Activated naive CD8-positive, alpha-beta T cell (primary cell): Measurements from ENCODE around the gene NOX1.

Source experiments
- H3K27ac Mint-ChIP-seq: one replicate; pipeline ENCODE4 v1.8.0; 2021; ENCODE audit warnings: mixed read lengths
- H3K27me3 Mint-ChIP-seq: one replicate; pipeline ENCODE4 v1.8.0; 2021; ENCODE audit warnings: mixed read lengths
- H3K36me3 Mint-ChIP-seq: one replicate; pipeline ENCODE4 v1.8.0; 2021; ENCODE audit warnings: mixed read lengths
- H3K4me1 Mint-ChIP-seq: one replicate; pipeline ENCODE4 v1.8.0; 2021; ENCODE audit warnings: low read depth, mixed read lengths
- H3K4me3 Mint-ChIP-seq: one replicate; pipeline ENCODE4 v1.8.0; 2021; ENCODE audit warnings: mild to moderate bottlenecking, mixed read lengths
- H3K9me3 Mint-ChIP-seq: one replicate; pipeline ENCODE4 v1.8.0; 2021; ENCODE audit warnings: low read depth, mixed read lengths

Gene NOX1

DNA sequence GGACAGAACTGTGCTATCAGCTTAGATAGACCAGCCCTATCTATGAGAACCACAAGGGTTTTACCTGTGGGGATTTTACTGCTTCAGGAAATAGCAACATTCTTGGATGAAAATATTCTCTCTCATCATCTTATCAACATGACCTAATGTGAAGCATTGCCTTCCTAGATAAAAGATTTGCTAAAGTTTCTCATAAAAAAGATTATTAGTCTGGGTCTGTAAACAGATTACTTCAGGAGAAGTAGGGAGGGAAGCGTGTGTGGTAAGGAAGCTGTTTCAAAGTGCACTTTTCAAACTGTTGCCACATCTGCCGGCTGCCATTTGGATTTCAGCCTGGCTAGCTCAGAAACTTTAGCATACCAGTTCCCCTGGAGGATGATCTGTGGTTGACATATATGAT lies at the start of gene NOX1:
Gene NOX1 (minus strand): TSS at position 35 of the 400 bp plus-strand sequence. CDS start 220 bp downstream, outside the sequence.
- Mint-ChIP-seq H3K9me3 (no peaks in the 10 kb centered on the region), H3K4me3 (no peak within 1 kb of the TSS), H3K27ac (no peak within 1 kb of the TSS), H3K27me3 (no peaks in the 10 kb centered on the region), H3K4me1 (no peaks in the 10 kb centered on the region), H3K36me3 (no peaks in the 10 kb centered on the region)

DNA sequence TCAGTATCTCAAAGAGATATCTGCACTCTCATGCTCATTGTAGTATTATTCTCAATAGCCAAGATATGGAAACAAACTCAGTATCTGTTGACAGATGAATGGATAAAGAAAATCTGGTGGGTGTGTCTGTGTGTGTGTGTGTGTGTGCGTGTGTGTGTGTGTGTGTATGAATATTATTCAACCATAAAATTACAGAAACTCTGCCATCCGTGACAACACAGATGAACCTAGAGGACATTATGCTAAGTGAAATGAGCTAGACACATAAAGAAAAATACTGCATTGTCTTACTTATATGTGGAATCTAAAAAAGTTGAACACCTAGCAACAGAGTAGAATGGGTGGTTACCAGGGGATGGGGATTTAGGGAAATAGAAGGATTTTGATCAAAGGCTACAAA lies 41.4 kb upstream of the NOX1 start:
- Mint-ChIP-seq H3K36me3 (peaks cover 8% of the 10 kb centered on the region), H3K27me3 (no peaks in the 10 kb centered on the region), H3K4me1 (peaks cover 1% of the 10 kb centered on the region)

DNA sequence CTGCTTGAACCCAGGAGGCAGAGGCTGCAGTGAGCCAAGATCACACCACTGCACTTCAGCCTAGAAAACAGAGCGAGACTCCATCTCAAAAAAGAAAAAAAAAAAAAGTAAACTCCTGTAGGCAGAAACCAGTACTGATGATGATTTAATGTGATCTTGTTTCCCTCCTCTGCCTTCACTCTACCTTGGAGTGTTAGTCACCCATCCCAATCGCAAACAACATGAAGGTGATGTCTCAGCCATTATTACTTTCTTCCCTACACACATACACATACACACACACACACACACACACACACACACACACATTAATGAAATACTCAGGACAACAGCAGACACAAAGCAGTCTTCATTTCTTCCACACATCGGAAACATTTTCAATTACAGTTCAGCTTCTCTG lies 39.0 kb upstream of the NOX1 start:
- Mint-ChIP-seq H3K4me1 (peaks cover 1% of the 10 kb centered on the region), H3K4me3 (no peak overlapping the region), H3K27ac (no peak overlapping the region), H3K36me3 (peaks cover 8% of the 10 kb centered on the region), H3K27me3 (no peaks in the 10 kb centered on the region), H3K9me3 (no peaks in the 10 kb centered on the region)

More for the DNA sequence above, 41.4 kb upstream of the NOX1 start:
- Mint-ChIP-seq H3K27ac (no peak overlapping the region), H3K4me3 (no peak overlapping the region), H3K9me3 (no peaks in the 10 kb centered on the region)

DNA sequence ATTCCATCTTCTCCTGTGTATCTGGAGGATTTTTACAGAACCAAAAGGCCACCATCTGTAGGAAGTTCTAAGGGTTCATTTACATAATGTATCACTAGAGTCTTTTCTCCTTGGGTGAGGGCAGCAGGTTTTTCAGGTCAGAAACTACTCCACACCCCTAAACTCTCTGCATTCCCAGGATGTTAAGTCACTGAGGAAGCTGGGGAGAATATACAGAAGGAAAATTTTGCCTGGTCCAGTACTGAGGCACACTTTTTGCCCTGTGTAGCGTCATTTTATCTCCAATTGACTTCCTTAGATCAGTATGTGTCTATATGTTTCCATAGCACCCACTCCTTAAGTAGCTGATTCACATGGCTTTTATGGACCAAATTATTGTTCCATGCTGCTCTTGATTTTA lies 37.6 kb upstream of the NOX1 start:
- Mint-ChIP-seq H3K36me3 (peaks cover 8% of the 10 kb centered on the region), H3K4me3 (no peak overlapping the region), H3K4me1 (peaks cover 1% of the 10 kb centered on the region), H3K27ac (no peak overlapping the region), H3K27me3 (no peaks in the 10 kb centered on the region), H3K9me3 (no peaks in the 10 kb centered on the region)

DNA sequence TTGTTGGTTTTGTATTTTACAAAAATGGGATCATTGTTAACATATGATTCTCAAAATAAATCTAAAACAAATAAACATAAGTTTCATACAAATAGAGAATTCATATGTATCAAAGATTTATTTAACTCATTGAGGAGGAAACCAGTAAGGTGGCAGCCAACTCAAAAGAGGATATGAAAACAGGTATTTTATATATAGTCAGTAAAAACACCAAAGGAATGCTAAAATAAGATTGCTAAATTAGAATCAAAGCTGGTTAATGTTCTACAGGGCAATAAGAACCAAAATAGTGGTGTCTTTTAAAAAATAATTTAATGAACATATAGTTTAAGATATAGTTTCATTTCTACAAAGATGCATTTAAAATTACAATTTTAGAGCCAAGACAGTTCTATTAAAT lies 31.5 kb upstream of the NOX1 start:
- Mint-ChIP-seq H3K4me1 (no peaks in the 10 kb centered on the region), H3K27ac (no peak overlapping the region), H3K27me3 (no peaks in the 10 kb centered on the region), H3K36me3 (peaks cover under 1% of the 10 kb centered on the region), H3K9me3 (no peaks in the 10 kb centered on the region), H3K4me3 (no peak overlapping the region)

- Mint-ChIP-seq H3K27me3 (no peaks in the 10 kb centered on the region), H3K27ac (no peak overlapping the region), H3K36me3 (no peaks in the 10 kb centered on the region), H3K9me3 (no peaks in the 10 kb centered on the region), H3K4me3 (no peak overlapping the region), H3K4me1 (no peaks in the 10 kb centered on the region)
Measured at GRCh38 chrX:100904433-100904832, 30.3 kb upstream of the NOX1 start.

DNA sequence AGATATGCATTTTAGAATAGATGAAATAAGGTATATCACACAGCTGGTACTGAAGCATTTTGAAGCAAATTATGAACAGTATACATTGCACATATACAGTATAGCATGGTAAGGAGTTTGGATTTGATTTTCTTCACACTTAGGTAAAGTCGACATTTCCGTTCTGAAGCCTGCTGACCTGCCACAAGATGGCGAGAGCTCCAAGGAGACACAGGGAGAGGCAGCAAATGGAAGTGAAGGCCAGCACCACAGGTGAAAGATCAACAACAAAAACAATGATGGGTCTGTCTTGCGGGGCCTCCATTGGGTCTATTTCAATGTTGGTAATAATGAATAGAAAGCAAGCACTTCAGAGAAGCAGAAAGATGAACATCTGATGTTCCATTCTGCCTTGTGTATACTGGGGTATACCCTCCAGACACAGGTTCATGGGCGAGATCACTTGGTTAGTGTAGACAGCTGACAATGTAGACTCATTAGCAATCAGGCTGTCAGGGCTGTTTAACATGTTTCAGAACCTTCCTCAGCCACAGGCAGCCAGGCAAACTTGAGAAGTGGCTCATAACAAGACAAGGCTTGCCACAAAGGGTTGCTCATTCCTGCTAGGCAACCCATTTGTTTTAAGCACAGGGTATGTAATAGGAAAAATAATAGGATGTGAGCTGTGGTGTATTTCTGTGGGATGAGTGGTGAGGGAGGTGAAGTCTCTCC lies 21.4 kb upstream of the NOX1 start:
- Mint-ChIP-seq H3K4me3 (no peak overlapping the region), H3K9me3 (no peaks in the 10 kb centered on the region), H3K36me3 (no peaks in the 10 kb centered on the region), H3K4me1 (no peaks in the 10 kb centered on the region), H3K27me3 (no peaks in the 10 kb centered on the region), H3K27ac (no peak overlapping the region)

DNA sequence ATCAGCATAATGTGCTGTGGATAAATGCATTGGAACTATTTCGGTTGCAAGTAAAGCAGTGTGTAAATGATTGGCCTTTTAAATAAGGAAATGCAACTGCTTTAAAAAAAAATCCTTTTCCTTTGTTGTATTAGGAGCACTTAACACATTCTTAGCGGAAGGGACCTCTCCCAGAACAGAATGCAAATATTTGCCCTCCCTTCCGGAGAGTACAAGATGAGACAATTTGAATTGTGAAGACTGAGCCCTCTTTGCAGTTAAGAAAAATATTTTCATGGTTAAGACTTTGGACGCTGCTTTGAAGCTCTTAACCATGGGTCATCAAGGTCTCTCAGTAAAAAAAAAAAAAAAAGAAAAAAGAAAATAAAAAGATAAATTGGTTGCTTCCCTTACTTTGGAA lies 9.5 kb upstream of the NOX1 start:
- no peaks in the 10 kb centered on the region for H3K36me3 Mint-ChIP-seq
- no peaks in the 10 kb centered on the region for H3K27me3 Mint-ChIP-seq
- no peak overlapping the region for H3K27ac Mint-ChIP-seq
- no peaks in the 10 kb centered on the region for H3K9me3 Mint-ChIP-seq
- H3K4me1 Mint-ChIP-seq = peaks cover 2% of the 10 kb centered on the region
- H3K4me3 Mint-ChIP-seq = no peak overlapping the region

DNA sequence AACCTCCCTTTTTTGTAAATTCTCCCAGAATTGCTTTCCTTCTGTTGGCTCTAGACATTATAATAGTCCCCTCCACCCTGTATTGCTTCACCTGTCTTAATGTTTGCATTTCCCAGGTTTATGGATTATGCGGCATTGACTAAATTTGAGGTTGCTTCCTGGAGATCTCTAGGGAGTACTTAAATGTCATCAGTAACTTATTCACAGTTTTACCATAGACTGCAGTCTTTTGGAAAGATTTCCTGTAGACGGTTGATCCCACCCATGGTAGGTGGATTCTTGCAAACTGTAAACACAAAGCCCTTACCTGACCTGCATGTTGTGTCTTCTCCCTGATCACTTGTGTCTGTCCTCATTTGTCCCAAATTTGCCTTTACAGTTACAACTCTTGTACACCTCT lies 6.2 kb upstream of the NOX1 start:
- H3K4me3 Mint-ChIP-seq = no peak overlapping the region
- H3K4me1 Mint-ChIP-seq = peaks cover 2% of the 10 kb centered on the region
- no peaks in the 10 kb centered on the region for H3K36me3 Mint-ChIP-seq
- H3K9me3 Mint-ChIP-seq = no peaks in the 10 kb centered on the region
- no peak overlapping the region for H3K27ac Mint-ChIP-seq
- no peaks in the 10 kb centered on the region for H3K27me3 Mint-ChIP-seq

DNA sequence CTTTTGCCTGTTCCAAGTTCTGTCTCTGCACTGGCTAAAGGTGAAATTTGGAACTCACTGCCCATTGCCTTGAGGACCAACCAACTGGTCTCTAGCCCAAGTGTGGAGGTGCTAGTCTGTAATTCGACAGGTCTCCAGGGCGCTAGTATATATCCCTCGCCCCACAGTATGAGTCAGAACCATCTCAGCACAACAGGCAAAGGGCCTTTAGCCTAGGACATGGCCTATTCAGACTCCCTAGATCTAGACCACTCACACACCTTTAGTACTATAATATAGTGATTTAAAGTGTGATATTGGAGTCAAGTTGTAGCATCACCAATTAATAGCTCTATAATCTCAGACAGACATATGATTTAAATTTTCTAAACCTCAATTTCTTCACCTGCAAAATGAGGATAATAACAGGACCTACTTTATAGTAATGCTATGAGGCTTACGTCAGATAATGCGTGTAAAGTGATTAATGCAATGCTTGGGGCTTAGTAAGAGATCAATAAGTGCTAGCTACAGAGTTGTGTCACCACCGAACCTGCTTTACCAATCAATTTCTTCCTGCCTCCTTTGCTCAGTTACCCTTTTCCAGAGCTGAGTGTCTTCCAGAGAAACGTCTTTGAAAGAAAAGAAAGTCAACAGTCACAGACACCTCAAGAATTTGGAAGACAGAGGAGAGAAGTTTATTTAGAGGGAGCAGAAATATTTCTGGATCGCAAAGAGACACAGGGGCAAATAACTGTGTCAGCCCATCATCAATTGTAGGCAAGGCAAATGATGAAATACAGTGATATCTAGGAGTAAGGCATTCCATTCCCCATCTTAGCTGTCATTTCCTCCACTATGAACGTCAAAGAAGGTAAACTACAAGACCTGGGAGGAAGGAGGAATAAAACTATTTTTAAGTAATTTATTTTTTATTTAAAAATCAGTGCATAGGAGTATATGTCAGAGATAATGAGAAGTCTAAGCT lies 2.3 kb downstream of the NOX1 start:
- Mint-ChIP-seq H3K4me1 (no peaks in the 10 kb centered on the region), H3K27me3 (no peaks in the 10 kb centered on the region), H3K27ac (no peak overlapping the region), H3K4me3 (no peak overlapping the region), H3K9me3 (no peaks in the 10 kb centered on the region), H3K36me3 (no peaks in the 10 kb centered on the region)

- no peaks in the 10 kb centered on the region for H3K4me1 Mint-ChIP-seq
- H3K4me3 Mint-ChIP-seq = no peak overlapping the region
- H3K36me3 Mint-ChIP-seq = no peaks in the 10 kb centered on the region
- H3K9me3 Mint-ChIP-seq = no peaks in the 10 kb centered on the region
- H3K27me3 Mint-ChIP-seq = no peaks in the 10 kb centered on the region
- no peak overlapping the region for H3K27ac Mint-ChIP-seq
Measured at GRCh38 chrX:100870527-100870926, 3.6 kb downstream of the NOX1 start.

- H3K4me3 Mint-ChIP-seq = no peak overlapping the region
- H3K4me1 Mint-ChIP-seq = no peaks in the 10 kb centered on the region
- no peak overlapping the region for H3K27ac Mint-ChIP-seq
- H3K27me3 Mint-ChIP-seq = no peaks in the 10 kb centered on the region
- no peaks in the 10 kb centered on the region for H3K9me3 Mint-ChIP-seq
- no peaks in the 10 kb centered on the region for H3K36me3 Mint-ChIP-seq
Measured at GRCh38 chrX:100868273-100868672, 5.9 kb downstream of the NOX1 start.

GRCh38 chrX:100864657-100865391 lies 9.3 kb downstream of the NOX1 start:
- H3K4me3 Mint-ChIP-seq = no peak overlapping the region
- no peaks in the 10 kb centered on the region for H3K9me3 Mint-ChIP-seq
- no peaks in the 10 kb centered on the region for H3K36me3 Mint-ChIP-seq
- no peak overlapping the region for H3K27ac Mint-ChIP-seq
- no peaks in the 10 kb centered on the region for H3K27me3 Mint-ChIP-seq
- H3K4me1 Mint-ChIP-seq = no peaks in the 10 kb centered on the region

- Mint-ChIP-seq H3K4me1 (no peaks in the 10 kb centered on the region), H3K36me3 (no peaks in the 10 kb centered on the region), H3K27ac (no peak overlapping the region), H3K4me3 (no peak overlapping the region), H3K9me3 (no peaks in the 10 kb centered on the region), H3K27me3 (no peaks in the 10 kb centered on the region)
Measured at GRCh38 chrX:100863326-100863864, 10.8 kb downstream of the NOX1 start.

DNA sequence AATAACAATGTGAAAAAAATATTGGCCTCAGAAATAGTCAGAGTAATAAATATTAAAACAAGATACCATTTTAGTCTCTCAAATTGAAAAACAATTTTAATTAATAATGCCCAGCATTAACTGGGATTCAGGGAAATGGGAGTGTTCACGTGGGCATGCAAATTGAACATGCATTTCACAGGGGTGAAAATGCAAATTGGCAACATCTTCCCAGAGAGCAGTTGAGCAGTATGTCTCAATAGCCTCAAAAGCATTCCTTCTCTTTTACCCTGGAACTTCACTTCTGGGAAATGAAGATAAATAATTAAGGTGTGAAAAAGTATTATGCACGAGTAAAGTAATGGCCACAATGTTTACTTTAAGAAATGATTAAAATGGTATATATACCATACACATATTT lies 21.3 kb downstream of the NOX1 start:
- no peaks in the 10 kb centered on the region for H3K27me3 Mint-ChIP-seq

More for the DNA sequence above, 21.3 kb downstream of the NOX1 start:
- H3K36me3 Mint-ChIP-seq = no peaks in the 10 kb centered on the region
- H3K4me3 Mint-ChIP-seq = no peak overlapping the region
- no peaks in the 10 kb centered on the region for H3K4me1 Mint-ChIP-seq
- H3K27ac Mint-ChIP-seq = no peak overlapping the region
- H3K9me3 Mint-ChIP-seq = no peaks in the 10 kb centered on the region
